Measurements from ENCODE around the gene PIGQ.

Gene PIGQ

DNA sequence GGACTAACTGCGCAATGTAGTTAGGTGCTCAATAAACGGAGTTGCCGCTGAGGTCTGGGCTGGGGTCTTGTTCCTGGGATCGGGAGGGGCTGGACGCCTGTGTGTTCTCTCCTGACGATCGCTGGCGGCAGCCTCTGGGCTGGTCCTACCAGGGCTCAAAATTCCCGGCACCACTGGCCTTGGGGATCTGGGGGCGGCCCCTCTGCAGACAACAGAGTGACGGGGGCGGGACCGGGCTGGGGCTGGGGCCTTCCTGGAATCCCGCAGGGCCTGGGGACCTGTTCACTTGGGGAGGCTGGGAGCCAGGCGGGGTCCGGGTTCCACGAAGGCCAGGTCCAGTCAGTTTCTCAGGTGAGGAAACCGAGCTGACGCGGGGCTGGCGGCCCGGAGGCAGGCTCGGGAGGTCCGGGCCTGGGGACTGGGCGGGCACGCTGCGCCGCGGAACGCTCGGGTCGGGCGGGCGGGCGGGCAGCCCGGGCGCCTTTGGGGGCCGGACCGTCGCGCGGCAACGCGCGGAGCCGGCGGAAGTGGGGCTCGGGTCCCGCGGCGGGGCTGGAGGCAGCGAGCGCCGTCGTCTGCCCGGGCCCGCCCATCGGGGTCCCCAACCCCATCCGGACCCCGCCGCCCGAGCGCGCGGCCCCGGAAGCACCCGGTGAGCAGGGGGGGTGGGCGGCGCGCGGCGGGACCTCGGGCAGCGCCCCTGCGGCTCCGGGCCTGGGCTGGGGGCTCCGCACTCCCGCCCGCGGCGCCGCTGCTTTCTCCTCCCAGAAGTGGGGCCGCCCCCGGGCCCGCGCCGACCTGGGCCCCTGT, at the start of gene PIGQ:
Gene PIGQ (plus strand): TSS at position 524 of the 810 bp plus-strand sequence. CDS start 4,107 bp downstream, outside the sequence.
- peak; percentile 38 to 52 (median 42) for DNase-seq (ENCODE audit: low read depth in 3 of 3)

DNA sequence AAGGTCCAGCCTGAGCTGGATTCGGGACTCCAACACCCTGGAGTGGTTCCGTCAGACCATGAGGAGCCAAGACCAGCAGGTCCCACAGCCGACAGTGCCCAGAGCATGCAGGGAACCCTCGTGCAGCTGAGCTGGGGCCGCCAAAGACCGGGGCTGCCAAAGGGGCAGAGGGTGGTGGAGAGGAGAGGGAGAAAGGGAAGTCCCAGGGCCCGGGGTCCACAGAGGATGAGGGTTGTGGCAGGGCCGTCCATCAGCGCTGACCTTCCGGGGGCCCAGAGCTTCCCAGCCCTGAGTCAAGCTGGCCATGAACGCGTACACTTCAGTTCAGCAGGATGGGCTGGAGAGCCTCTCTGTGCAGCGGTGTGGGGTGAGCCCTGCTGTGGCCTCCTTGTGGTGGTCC, 48.9 kb upstream of the PIGQ start:
- DNase-seq (ENCODE audit: low read depth in 3 of 3) = no peak

DNA sequence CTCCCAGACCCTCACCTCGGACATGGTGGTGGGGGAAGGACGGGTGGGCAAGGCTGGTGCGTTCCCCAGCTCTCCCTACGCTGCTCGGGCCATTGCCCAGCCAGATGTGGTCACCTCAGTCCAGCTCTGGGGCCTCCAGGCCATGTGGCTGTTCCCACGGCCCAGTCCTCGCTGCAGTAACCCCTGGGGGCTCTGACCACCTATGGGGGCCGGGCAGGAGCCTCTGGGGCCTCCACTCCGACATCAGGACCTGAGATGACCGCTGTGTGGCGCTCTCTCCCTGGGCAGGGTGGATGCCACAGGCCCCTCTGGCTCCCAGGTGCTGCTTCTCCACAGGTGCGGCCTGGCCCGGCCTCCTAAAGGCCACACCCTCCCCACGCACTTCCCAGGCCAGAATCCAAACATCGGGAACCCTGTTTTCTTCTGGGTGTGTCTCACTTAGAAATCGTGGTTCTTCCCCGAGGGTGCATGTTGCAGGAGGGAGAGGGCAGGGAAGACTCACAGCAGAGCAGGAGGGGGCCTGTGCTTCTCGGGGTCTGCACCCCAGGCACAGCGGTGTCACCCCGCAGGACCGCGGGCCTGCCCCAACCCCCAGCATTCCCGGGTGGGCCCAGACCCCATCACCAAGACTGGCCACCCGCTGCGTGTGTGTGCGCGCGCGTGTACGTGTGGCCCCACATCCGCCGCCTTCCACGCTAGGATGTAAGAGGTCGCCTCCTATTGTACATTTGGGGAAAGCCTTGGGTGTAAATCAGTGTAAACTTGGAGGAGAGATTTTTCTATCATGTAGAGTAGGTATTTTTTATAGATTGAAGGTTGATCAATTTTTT, 48.2 kb upstream of the PIGQ start:
- DNase-seq (ENCODE audit: low read depth in 3 of 3) = no peak

GRCh38 chr16:522320-523096, 47.3 kb upstream of the PIGQ start:
- DNase-seq (ENCODE audit: low read depth in 3 of 3) = no peak

- no peak for DNase-seq (ENCODE audit: low read depth in 3 of 3)
Observed at GRCh38 chr16:523097-523741, 46.5 kb upstream of the PIGQ start.

GRCh38 chr16:524274-525040, 45.3 kb upstream of the PIGQ start:
- no peak for DNase-seq (ENCODE audit: low read depth in 3 of 3)

DNA sequence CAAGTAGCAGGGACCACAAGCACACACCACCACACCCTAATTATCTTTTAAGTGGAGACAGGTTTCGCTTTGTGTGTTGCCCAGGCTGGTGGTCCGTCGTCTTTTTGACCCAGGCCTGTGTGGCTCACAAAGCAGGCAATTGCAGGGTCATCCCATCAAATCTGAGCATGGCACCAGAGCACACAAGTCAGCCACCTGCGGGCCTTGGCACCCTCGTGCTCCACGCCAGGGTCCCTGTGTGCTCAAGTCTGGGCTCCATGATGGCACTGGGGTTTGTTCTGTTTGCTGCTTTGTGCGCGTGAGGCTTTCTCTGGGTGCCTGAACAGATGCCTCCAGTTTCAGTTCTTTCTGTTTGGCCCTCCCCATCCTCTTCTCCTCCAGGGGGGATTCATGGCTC, 44.6 kb upstream of the PIGQ start:
- DNase-seq (ENCODE audit: low read depth in 3 of 3) = peak in 1 of 3 donors; percentile 21

- DNase-seq (ENCODE audit: low read depth in 3 of 3) = peak; percentile 67 to 82 (median 71)
Observed at GRCh38 chr16:525520-526180, 44.1 kb upstream of the PIGQ start.

GRCh38 chr16:526181-527014, 43.4 kb upstream of the PIGQ start:
- peak in 1 of 3 donors; percentile 19 for DNase-seq (ENCODE audit: low read depth in 3 of 3)

GRCh38 chr16:527015-527903, 42.5 kb upstream of the PIGQ start, which contains the start of gene CAPN15:
TSS of gene CAPN15 (plus strand) at chr16:527712. CDS start at chr16:546839, 19,127 bp downstream.
- DNase-seq (ENCODE audit: low read depth in 3 of 3) = peak; percentile 69 to 79 (median 71)

GRCh38 chr16:528111-529011, 41.4 kb upstream of the PIGQ start:
- DNase-seq (ENCODE audit: low read depth in 3 of 3) = peak in 1 of 3 donors; percentile 31

DNA sequence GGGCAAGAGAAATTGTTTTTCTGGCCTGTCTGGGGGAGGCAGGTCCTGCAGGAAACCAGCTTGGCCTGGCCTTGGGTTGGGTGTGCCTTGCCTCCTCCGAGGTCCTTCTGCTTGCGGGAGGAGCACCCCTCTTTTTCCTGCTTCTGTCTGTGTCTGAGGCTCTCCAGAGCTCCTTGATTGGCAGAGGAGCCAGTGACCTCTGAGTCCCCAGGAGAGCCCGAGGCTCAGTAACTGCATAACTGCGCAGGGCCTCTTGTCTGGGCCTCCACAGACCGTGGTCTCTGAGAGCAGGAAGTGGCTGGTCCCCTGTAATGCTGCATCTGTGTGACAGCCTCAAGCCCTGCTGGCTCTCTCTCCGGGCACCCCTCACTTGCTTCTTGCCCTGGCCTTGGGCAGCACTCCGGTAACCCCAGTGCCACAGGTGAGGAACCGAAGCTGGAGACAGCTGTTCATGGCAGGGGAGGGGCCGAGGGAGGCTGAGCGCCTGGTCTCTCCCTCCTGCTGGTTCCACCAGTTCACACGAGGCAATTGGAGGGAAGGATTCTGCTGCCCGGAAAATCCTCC, 40.7 kb upstream of the PIGQ start:
- no peak for DNase-seq (ENCODE audit: low read depth in 3 of 3)

GRCh38 chr16:530111-530817, 39.5 kb upstream of the PIGQ start:
- DNase-seq (ENCODE audit: low read depth in 3 of 3) = no peak

- no peak for DNase-seq (ENCODE audit: low read depth in 3 of 3)
Observed at GRCh38 chr16:531494-532125, 38.2 kb upstream of the PIGQ start.

GRCh38 chr16:533391-534123, 36.2 kb upstream of the PIGQ start:
- no peak for DNase-seq (ENCODE audit: low read depth in 3 of 3)
